ENCODE data around the gene SFXN5. TPM values are rescaled to one million over a fixed set of nuclear protein-coding genes. Genes with fewer than 3 reads are reported as not detected.

SFXN5 gene
- polyA plus RNA-seq, 1 donor from 2014 or later: 5.8 TPM

GRCh38 chr2:73111073-73112025 is 39.8 kb upstream of the SFXN5 start:
- Histone ChIP-seq H4K20me1 (ENCODE audit: insufficient read depth) (no peaks in the 10 kb centered on the region), H3F3A (ENCODE audit: insufficient read depth, low read length, poor library complexity, severe bottlenecking) (no peaks in the 10 kb centered on the region), H3K27ac (ENCODE audit: low read length) (no peak overlapping the region), H3K4me2 (ENCODE audit: low read length) (peak overlapping the region; percentile 62), H2AFZ (ENCODE audit: low read depth, low read length) (no peak overlapping the region), H3K9ac (ENCODE audit: low read length) (peak overlapping the region; percentile 67), H3K9me2 (ENCODE audit: insufficient read depth, low read length) (no peaks in the 10 kb centered on the region), H3K27me3 (ENCODE audit: insufficient read depth, low read depth, low read length) (peaks cover 14% of the 10 kb centered on the region), H3K4me3 (ENCODE audit: low read length) (peak overlapping the region; percentile 83), H3K9me3 (ENCODE audit: low read length) (no peaks in the 10 kb centered on the region), H3K79me2 (replicated peaks; ENCODE audit: insufficient read depth, low read length) (peaks cover 8% of the 10 kb centered on the region), H3K36me3 (ENCODE audit: insufficient read depth, low read length) (no peaks in the 10 kb centered on the region)
- TF ChIP-seq EP300 (conservative IDR thresholded peaks at IDR 0.05; ENCODE audit: poor library complexity, severe bottlenecking) (no peak), MXI1 (conservative IDR thresholded peaks at IDR 0.05; ENCODE audit: poor library complexity, severe bottlenecking) (no peak), TAF1 (IDR thresholded peaks at IDR 0.05; ENCODE audit: low read depth) (no peak)

- H3K4me3 ChIP-seq (ENCODE audit: low read length): peak overlapping the region; percentile 83
- no peaks in the 10 kb centered on the region for H4K20me1 ChIP-seq (ENCODE audit: insufficient read depth)
- H2AFZ ChIP-seq (ENCODE audit: low read depth, low read length): no peak overlapping the region
- H3F3A ChIP-seq (ENCODE audit: insufficient read depth, low read length, poor library complexity, severe bottlenecking): no peaks in the 10 kb centered on the region
- no peak overlapping the region for H3K4me2 ChIP-seq (ENCODE audit: low read length)
- no peaks in the 10 kb centered on the region for H3K9me2 ChIP-seq (ENCODE audit: insufficient read depth, low read length)
- H3K27ac ChIP-seq (ENCODE audit: low read length): no peak overlapping the region
- H3K27me3 ChIP-seq (ENCODE audit: insufficient read depth, low read depth, low read length): peaks cover 14% of the 10 kb centered on the region
- no peaks in the 10 kb centered on the region for H3K36me3 ChIP-seq (ENCODE audit: insufficient read depth, low read length)
- H3K9me3 ChIP-seq (ENCODE audit: low read length): no peaks in the 10 kb centered on the region
- peaks cover 8% of the 10 kb centered on the region for H3K79me2 ChIP-seq (replicated peaks; ENCODE audit: insufficient read depth, low read length)
- TF ChIP-seq RAD21 (conservative IDR thresholded peaks at IDR 0.05): no peak
- no peak for TF ChIP-seq EZH2 (IDR thresholded peaks at IDR 0.05; ENCODE audit: borderline replicate concordance, insufficient read depth, low read length, poor library complexity, severe bottlenecking)
- TF ChIP-seq TAF1 (IDR thresholded peaks at IDR 0.05; ENCODE audit: low read depth): no peak
- no peak for TF ChIP-seq POLR2AphosphoS5 (IDR thresholded peaks at IDR 0.05)
- TF ChIP-seq EP300 (conservative IDR thresholded peaks at IDR 0.05; ENCODE audit: poor library complexity, severe bottlenecking): no peak
- TF ChIP-seq, protein P1, sequence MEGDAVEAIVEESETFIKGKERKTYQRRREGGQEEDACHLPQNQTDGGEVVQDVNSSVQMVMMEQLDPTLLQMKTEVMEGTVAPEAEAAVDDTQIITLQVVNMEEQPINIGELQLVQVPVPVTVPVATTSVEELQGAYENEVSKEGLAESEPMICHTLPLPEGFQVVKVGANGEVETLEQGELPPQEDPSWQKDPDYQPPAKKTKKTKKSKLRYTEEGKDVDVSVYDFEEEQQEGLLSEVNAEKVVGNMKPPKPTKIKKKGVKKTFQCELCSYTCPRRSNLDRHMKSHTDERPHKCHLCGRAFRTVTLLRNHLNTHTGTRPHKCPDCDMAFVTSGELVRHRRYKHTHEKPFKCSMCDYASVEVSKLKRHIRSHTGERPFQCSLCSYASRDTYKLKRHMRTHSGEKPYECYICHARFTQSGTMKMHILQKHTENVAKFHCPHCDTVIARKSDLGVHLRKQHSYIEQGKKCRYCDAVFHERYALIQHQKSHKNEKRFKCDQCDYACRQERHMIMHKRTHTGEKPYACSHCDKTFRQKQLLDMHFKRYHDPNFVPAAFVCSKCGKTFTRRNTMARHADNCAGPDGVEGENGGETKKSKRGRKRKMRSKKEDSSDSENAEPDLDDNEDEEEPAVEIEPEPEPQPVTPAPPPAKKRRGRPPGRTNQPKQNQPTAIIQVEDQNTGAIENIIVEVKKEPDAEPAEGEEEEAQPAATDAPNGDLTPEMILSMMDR (IDR thresholded peaks at IDR 0.05; ENCODE audit: poor library complexity, severe bottlenecking): no peak
- no peak overlapping the region for H3K9ac ChIP-seq (ENCODE audit: low read length)
These were observed 38.9 kb upstream of the SFXN5 start for GRCh38 chr2:73110168-73111072.

GRCh38 chr2:73109431-73110167 is 38.1 kb upstream of the SFXN5 start:
- peaks cover 8% of the 10 kb centered on the region for H3K79me2 ChIP-seq (replicated peaks; ENCODE audit: insufficient read depth, low read length)
- no peaks in the 10 kb centered on the region for H3F3A ChIP-seq (ENCODE audit: insufficient read depth, low read length, poor library complexity, severe bottlenecking)
- H3K4me2 ChIP-seq (ENCODE audit: low read length): no peak overlapping the region

More at GRCh38 chr2:73109431-73110167, 38.1 kb upstream of the SFXN5 start:
- peaks cover 14% of the 10 kb centered on the region for H3K27me3 ChIP-seq (ENCODE audit: insufficient read depth, low read depth, low read length)
- no peak overlapping the region for H3K4me3 ChIP-seq (ENCODE audit: low read length)
- no peaks in the 10 kb centered on the region for H3K9me3 ChIP-seq (ENCODE audit: low read length)
- no peak overlapping the region for H3K9ac ChIP-seq (ENCODE audit: low read length)
- no peaks in the 10 kb centered on the region for H4K20me1 ChIP-seq (ENCODE audit: insufficient read depth)
- no peaks in the 10 kb centered on the region for H3K36me3 ChIP-seq (ENCODE audit: insufficient read depth, low read length)
- no peak overlapping the region for H2AFZ ChIP-seq (ENCODE audit: low read depth, low read length)
- H3K27ac ChIP-seq (ENCODE audit: low read length): no peak overlapping the region
- TF ChIP-seq EZH2 (IDR thresholded peaks at IDR 0.05; ENCODE audit: borderline replicate concordance, insufficient read depth, low read length, poor library complexity, severe bottlenecking) (no peak), EP300 (conservative IDR thresholded peaks at IDR 0.05; ENCODE audit: poor library complexity, severe bottlenecking) (no peak), RAD21 (conservative IDR thresholded peaks at IDR 0.05) (no peak), SMC3 (conservative IDR thresholded peaks at IDR 0.05; ENCODE audit: poor library complexity) (no peak), POLR2AphosphoS5 (IDR thresholded peaks at IDR 0.05) (no peak), TAF1 (IDR thresholded peaks at IDR 0.05; ENCODE audit: low read depth) (no peak), MXI1 (conservative IDR thresholded peaks at IDR 0.05; ENCODE audit: poor library complexity, severe bottlenecking) (no peak)
- TF ChIP-seq, protein P1 (IDR thresholded peaks at IDR 0.05; ENCODE audit: poor library complexity, severe bottlenecking): no peak
- TF ChIP-seq, protein P2, sequence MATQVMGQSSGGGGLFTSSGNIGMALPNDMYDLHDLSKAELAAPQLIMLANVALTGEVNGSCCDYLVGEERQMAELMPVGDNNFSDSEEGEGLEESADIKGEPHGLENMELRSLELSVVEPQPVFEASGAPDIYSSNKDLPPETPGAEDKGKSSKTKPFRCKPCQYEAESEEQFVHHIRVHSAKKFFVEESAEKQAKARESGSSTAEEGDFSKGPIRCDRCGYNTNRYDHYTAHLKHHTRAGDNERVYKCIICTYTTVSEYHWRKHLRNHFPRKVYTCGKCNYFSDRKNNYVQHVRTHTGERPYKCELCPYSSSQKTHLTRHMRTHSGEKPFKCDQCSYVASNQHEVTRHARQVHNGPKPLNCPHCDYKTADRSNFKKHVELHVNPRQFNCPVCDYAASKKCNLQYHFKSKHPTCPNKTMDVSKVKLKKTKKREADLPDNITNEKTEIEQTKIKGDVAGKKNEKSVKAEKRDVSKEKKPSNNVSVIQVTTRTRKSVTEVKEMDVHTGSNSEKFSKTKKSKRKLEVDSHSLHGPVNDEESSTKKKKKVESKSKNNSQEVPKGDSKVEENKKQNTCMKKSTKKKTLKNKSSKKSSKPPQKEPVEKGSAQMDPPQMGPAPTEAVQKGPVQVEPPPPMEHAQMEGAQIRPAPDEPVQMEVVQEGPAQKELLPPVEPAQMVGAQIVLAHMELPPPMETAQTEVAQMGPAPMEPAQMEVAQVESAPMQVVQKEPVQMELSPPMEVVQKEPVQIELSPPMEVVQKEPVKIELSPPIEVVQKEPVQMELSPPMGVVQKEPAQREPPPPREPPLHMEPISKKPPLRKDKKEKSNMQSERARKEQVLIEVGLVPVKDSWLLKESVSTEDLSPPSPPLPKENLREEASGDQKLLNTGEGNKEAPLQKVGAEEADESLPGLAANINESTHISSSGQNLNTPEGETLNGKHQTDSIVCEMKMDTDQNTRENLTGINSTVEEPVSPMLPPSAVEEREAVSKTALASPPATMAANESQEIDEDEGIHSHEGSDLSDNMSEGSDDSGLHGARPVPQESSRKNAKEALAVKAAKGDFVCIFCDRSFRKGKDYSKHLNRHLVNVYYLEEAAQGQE (IDR thresholded peaks at IDR 0.05; ENCODE audit: borderline replicate concordance): no peak
- H3K9me2 ChIP-seq (ENCODE audit: insufficient read depth, low read length): no peaks in the 10 kb centered on the region

All from neural cell (in vitro differentiated cells).